Tibial artery (tissue), 4 donors: ENCODE measurements around the gene TTF1.

Experiments used
- DNase-seq, 2 donors: peaks; one replicate each; pipeline ENCODE4 v3.0.0-alpha.2; 2019
- H3K27ac ChIP-seq, 2 donors: fragments of 200-600 bp; sonication (generic) in 1 of 2; 1 replicate in 1 of 2; 2 replicates in 1 of 2; pipeline ENCODE4 v1.5.1; 2018 to 2019; ENCODE audit warnings: mild to moderate bottlenecking in 1 of 2
- H3K27me3 ChIP-seq, 2 donors: fragments of 200-600 bp; sonication (generic) in 1 of 2; one replicate each; pipeline versions ENCODE4 v1.5.1 to v1.6.0; 2016 to 2019
- H3K36me3 ChIP-seq, 3 donors: fragments of 200-600 bp; sonication (generic) in 2 of 3; one replicate each; pipeline ENCODE4 v1.5.1; 2016 to 2019; ENCODE audit warnings: mild to moderate bottlenecking in 2 of 3
- H3K4me1 ChIP-seq, 4 donors: fragments of 200-600 bp; sonication (generic) in 2 of 4; 1 replicate in 3 of 4; 2 replicates in 1 of 4; pipeline ENCODE4 v1.5.1; 2016 to 2019
- H3K4me3 ChIP-seq, 2 donors: fragments of 200-600 bp; sonication (generic) in 1 of 2; 1 replicate in 1 of 2; 2 replicates in 1 of 2; pipeline ENCODE4 v1.5.1; 2018 to 2019; ENCODE audit warnings: mild to moderate bottlenecking in 2 of 2
- H3K9me3 ChIP-seq, 3 donors: fragments of 200-600 bp; sonication (generic) in 1 of 3; one replicate each; pipeline ENCODE4 v1.5.1; 2016 to 2019
- intact Hi-C: fragments of 100-400 bp; cut with DNase I; formaldehyde crosslinking; loops from one replicate; pipeline ENCODE4 v1.15.0; 2023; ENCODE audit warnings: low total_unique reads
- TF ChIP-seq, protein P1 (sequence below), 2 experiments: fragments of 200-600 bp in 1 of 2; fragments of 450-650 bp in 1 of 2; IDR thresholded peaks; one replicate each; pipeline ENCODE4 v1.5.1; 2017 to 2019; ENCODE audit warnings: antibody characterized with exemption in 2 of 2, mild to moderate bottlenecking in 1 of 2, moderate library complexity in 1 of 2

TTF1 gene

DNA sequence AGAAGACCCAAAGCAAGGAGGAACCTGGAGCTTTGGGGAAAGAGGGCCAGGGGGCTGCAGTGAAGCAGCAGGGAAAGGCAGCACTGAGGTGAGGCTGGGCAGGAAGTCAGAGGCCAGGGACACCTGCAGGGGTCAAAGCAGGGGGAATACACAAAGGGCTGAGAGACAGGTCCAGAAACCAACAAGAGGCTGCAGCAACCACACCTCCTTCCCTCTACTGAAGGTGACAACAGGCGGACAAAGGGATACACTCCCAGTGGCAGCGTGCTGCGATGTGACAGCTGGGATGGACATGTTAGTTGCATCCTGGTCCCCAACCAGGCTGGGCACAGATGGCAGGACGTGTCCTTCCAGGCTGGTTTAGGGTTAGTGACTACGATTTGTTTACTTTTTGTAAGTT, 15.9 kb upstream of the TTF1 start:
- no peaks in the 10 kb centered on the region for H3K36me3 ChIP-seq
- no peak overlapping the region for H3K27ac ChIP-seq
- H3K27me3 ChIP-seq, result peaks cover 0 to 64% of the 10 kb centered on the region in 2 donors
- DNase-seq, result no peak
- intact Hi-C loops, result no loop called here
- no peaks in the 10 kb centered on the region for H3K4me1 ChIP-seq
- TF ChIP-seq, protein P1, sequence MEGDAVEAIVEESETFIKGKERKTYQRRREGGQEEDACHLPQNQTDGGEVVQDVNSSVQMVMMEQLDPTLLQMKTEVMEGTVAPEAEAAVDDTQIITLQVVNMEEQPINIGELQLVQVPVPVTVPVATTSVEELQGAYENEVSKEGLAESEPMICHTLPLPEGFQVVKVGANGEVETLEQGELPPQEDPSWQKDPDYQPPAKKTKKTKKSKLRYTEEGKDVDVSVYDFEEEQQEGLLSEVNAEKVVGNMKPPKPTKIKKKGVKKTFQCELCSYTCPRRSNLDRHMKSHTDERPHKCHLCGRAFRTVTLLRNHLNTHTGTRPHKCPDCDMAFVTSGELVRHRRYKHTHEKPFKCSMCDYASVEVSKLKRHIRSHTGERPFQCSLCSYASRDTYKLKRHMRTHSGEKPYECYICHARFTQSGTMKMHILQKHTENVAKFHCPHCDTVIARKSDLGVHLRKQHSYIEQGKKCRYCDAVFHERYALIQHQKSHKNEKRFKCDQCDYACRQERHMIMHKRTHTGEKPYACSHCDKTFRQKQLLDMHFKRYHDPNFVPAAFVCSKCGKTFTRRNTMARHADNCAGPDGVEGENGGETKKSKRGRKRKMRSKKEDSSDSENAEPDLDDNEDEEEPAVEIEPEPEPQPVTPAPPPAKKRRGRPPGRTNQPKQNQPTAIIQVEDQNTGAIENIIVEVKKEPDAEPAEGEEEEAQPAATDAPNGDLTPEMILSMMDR (IDR thresholded peaks at IDR 0.05), result no peak
- no peaks in the 10 kb centered on the region for H3K9me3 ChIP-seq
- no peak overlapping the region for H3K4me3 ChIP-seq

DNA sequence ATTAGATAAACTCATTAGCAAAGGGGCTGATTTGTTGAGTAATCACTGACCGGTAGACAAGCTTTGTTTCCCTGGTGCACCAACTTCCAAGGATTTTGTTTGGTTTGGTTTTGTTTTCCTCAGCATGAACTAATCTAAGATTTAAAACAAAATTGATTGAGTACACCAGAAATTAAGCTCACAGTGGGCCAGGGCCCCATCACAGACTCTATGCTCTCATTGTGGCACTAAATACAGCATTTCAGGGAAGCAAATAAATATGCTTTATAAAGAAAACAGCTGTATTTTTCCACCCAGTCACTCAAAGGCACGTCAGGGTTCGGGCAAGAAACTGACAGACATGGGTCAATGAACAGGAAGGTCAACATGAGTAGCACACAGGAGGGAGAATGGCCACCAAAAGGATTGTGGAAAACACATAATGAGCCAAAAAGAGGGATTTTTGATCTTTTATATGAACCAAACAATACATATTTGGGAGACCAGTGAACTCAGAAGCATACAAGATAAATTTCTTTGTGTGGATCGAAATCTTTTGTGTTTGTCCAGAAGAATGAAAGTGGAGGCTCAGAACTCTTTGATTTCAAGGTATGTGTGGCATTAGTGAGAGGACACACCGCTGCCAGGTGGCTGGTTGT, 12.2 kb upstream of the TTF1 start:
- H3K36me3 ChIP-seq, result no peaks in the 10 kb centered on the region
- TF ChIP-seq, protein P1 (IDR thresholded peaks at IDR 0.05), result no peak
- H3K4me1 ChIP-seq, result no peaks in the 10 kb centered on the region
- intact Hi-C loops, result no loop called here
- no peak overlapping the region for H3K27ac ChIP-seq
- no peaks in the 10 kb centered on the region for H3K9me3 ChIP-seq
- H3K27me3 ChIP-seq, result peaks cover 0 to 73% of the 10 kb centered on the region in 2 donors
- H3K4me3 ChIP-seq, result no peak overlapping the region
- DNase-seq, result no peak

DNA sequence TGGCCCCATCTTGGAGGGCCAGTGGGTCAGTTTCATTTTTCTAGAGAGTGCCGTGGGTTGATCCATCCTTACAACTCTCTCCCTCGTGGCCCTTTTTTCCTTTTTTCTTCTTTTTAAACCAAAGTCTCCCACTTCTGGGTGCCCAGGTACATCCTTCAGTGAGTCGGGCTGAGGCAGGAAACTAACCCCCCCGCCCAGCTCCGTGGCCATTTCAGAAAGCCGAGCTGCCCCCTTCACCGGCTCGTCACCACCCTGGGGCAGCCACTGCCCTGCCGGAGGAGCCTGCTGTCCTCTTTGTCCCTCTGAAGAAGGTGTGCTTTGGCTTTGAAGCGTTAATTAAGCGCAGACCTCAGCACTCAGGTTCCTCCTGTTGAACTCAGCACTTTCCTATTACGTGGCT, 8.5 kb upstream of the TTF1 start:
- H3K4me3 ChIP-seq, result no peak overlapping the region
- H3K36me3 ChIP-seq, result no peaks in the 10 kb centered on the region
- H3K27ac ChIP-seq, result no peak overlapping the region
- TF ChIP-seq, protein P1 (IDR thresholded peaks at IDR 0.05), result no peak
- peaks cover 0 to 13% (median 12%) of the 10 kb centered on the region in 4 donors for H3K4me1 ChIP-seq
- intact Hi-C loops, result no loop called here
- H3K27me3 ChIP-seq, result peaks cover 5 to 84% of the 10 kb centered on the region in 2 donors
- no peaks in the 10 kb centered on the region for H3K9me3 ChIP-seq
- no peak for DNase-seq

DNA sequence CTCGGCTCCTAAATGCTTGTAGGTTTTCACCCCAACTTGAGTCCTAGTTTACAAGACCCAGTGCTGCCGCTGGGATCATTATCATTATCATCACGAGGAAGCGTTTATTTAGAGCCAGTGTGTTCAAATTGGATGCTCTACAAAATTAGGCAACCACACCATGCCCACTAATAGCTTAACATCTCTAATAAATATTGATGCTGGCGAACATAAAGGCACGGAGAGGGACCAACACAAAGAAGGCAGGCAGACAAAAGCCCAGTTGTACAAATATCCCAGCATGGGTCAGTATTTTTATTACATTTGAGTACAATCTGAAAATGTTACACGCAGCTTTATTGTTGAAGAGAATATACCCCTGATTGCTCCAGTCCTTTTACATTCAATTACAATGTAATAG, 8.1 kb upstream of the TTF1 start:
- TF ChIP-seq, protein P1 (IDR thresholded peaks at IDR 0.05), result no peak
- peaks cover 5 to 84% of the 10 kb centered on the region in 2 donors for H3K27me3 ChIP-seq
- H3K36me3 ChIP-seq, result no peaks in the 10 kb centered on the region
- H3K27ac ChIP-seq, result no peak overlapping the region
- H3K4me1 ChIP-seq, result peaks cover 0 to 18% (median 17%) of the 10 kb centered on the region in 4 donors
- no peak overlapping the region for H3K4me3 ChIP-seq
- intact Hi-C loops, result loop anchor here (5.0 kb wide), 1 partner anchor 388 kb away; no protein-coding TSS in a partner anchor
- no peaks in the 10 kb centered on the region for H3K9me3 ChIP-seq
- DNase-seq, result no peak

DNA sequence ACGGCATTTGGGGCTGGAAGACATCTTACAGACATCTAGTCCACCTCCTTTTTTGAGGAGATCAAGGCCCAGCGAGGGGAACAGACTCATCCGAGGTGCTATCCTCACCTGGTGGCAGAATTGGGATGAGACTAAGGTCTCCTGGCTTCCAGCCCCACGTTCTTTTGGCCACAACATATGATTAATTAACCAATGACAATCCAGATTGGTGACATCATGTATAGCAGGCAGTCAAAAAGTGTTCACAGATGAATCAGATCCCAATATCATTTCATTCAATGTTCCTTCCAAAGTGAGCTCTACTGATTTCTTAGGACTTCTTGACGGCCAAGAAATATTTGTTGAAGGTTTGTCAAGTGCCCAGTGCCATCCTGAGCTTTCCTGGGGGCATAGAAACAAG, 7.3 kb upstream of the TTF1 start:
- Histone ChIP-seq H3K9me3 (no peaks in the 10 kb centered on the region), H3K27ac (no peak overlapping the region), H3K36me3 (no peaks in the 10 kb centered on the region), H3K4me3 (no peak overlapping the region), H3K4me1 (peaks cover 0 to 23% (median 17%) of the 10 kb centered on the region in 4 donors), H3K27me3 (peaks cover 5 to 85% of the 10 kb centered on the region in 2 donors)
- TF ChIP-seq, protein P1 (IDR thresholded peaks at IDR 0.05), result no peak
- intact Hi-C loops, result loop anchor here (5.0 kb wide), 1 partner anchor 388 kb away; no protein-coding TSS in a partner anchor
- no peak for DNase-seq
